Iris pigment epithelial cell (primary cell): ENCODE measurements around the gene ATP10A.

Source experiments
- DNase-seq: peaks from one replicate; pipeline ENCODE4 v3.0.0-alpha.2; 2011; ENCODE audit warnings: low read depth

ATP10A gene

DNA sequence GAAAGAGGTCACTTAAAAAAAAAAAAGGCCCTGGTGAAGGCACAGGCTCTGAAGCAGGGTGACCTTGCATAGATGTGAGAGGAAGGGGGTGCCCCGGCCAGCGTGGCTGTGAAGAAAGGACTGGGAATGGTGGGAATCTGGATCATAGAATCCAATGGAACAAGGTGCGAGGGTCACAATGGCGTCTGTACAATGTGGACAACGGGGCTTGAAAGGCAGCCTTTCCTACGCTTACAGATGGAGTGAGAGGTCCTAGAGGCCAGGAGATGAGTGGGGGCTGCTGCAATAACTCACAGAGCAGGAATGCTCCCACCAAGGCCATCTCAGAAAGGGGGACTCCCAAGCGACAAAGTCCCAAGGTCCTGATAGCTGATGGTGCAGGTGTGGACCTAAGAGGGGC, 162.2 kb downstream of the ATP10A start:
- no peak for DNase-seq

DNA sequence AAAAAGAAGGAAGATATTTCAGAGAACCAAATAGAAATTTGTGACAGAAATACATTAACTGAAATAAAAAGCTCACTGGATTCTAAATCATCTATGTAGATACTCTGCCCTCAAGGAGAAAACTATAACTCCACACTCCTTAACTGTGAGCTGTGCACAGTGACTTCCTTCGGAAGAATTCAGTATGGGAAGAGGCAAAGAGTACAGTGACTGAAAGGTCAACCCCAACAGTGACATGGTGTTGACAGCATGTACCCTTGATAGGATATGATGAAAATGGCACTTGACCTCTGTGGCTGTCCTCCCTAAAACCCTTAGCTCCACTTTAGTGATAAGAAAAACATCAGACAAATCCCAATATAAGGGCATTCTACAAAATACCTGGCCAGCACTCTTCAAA, 165.5 kb downstream of the ATP10A start:
- no peak for DNase-seq

DNA sequence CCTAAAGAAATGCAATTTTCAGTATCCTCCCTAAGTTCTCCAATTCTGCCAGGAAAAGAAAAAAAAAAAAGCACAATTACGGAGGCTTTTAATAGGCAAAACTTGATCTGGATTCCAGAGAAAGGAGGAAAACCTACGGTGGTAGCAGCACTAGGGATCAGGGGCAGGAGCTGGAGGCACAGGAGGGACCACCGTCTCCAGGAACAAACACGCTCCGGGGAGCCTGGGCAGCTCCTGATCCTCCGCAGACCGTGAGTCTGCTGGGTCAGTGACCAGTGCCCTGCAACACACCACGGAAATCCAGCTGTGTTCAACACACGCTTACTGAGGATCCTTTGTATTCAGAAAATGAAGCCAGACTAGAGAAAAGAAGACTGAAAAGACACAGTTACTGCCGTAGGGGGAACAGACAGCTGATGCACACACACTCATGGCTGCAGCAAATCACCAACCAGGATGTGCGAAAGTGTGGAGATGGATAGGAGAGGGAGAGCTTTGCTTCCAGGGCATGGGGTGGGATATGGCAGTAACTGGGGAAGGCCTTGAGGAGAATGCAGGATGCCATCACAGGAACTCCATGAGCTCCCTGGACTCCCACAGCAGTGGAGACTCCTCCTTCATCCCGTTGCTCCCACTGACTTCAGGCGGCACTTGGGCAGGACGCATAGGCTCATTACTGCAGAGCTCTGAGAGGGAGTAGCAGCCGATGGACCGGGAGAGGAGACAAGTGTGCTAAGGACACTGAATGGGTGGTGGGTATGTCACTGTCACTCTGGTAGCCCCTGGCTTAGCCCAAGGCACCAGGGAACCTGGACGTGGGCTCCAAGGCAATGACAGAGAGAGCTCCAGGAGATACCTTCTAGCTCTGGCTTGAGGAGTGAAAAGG, 167.0 kb downstream of the ATP10A start:
- DNase-seq: no peak

DNA sequence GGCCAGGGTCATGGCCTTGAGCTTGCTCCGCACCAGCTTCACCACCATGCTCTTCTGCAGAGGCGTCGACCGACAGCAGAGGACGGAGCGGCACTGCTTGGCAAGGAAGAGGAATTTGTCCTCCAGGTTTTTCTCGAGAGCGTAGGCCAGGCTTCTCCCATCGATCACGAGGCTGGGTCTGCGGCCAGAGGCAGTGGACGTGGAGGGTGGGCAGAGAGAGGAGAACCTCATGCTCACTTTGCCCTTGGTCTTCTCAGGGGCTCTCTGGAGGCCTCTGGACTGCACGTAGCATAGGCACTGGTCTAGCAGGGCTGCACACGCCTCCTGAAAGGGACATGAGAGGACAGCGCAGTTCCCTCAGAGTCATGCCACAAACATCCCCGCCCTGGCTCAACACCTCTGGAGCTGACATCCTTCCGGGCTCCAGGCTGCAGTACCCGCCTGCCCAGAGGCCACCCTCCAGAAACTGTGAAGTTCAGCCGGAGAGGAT, 168.3 kb downstream of the ATP10A start:
- DNase-seq: no peak

DNA sequence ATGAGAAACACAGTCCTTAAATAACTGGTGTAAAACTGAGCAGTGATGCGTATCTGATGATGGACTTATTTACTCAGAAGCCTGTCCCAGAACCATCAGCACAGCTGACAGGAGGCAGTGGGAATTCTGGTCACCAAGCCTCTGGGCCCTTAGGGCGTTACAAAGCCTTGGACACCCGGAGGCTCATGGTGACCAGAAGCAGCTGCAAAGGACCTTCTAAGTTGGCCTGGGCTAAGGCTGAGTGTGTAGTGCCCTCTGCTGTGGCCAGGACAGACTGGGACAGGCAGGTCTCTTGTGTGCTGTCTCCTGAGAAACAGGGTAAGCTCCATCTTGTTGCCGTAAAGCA, 168.9 kb downstream of the ATP10A start:
- no peak for DNase-seq

DNA sequence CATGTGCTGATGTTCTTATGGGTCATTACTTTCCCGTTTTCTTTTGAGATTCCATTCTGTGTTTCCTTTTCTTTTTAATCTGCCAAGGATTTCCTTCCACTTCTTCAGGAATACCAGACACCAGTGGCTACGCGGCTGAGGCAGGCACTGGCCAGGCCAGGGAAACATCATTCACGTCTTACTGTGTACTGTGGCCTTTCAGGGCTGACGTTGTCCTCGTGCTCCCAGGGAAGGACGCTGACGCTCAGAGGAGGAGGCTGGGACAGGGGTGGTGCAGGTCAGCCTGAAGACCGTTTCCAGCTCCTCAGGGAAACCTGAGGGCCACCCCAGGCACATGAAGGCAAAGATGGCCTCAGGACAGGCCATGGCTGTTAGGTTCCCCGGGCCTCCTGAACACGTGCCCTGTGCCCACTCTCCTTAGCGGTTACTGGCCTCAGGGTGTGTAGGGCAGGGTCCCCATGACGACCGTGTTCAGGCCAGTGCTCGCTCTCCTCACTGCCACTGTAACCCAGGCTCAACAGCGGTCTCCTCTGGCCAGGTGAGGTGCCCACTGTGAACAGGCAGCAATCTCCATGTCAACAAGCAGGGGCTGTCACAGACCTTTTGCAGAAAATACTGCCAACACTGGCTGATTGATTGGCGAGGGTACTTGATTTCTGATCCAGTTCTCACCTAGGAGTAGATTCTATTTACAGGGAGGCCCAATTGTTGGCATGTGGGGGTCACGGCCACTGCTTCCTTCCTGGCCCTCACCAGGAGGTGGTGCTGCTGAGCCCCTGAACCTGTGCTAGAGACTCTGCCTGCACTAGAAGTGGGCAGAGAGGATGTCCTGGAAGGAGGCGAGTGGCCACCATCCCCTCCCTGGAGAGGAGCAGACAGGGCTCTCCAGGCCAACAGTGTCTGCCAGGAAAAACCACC, 169.5 kb downstream of the ATP10A start:
- no peak for DNase-seq

DNA sequence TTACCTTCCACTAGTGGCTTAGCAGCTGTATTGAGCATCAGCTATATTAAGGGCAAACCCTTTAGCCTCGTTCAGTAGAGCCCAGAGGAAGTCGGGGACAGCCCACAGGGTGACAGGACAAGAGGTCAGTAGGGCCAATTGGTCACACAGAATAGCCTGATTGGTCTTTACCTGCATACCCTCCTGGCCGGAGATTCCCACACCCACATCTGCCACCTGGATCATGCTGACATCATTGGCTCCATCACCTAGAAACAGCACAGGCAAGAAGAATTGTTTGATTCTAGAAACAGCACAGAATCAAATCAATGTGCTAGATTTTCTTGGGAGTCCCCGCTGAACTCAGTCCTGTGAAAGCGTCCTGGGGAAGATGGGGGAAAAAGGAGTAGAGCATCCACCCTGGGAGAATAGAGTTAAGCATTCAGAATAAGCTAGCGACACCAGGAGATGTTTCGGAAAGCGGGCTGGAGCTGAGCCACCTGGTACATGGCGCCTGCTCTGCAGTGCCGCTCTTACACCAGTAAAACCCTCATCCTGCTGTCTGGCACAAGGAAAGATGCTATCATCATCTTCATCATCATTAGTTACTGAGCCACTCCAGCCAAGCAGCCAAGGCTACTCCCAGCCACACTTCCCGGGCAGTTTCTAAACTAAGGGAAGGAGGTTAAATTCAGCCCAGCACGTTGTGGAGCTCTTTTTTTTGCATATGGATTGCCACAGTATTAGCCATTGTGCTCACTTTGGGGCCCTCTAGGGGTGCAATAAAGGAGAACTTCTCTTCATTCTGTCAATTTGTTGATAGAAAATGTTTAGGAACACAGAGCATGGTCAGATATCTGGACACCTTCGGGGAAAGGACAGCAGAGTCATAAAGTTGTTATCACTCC, 171.3 kb downstream of the ATP10A start:
- DNase-seq: no peak

DNA sequence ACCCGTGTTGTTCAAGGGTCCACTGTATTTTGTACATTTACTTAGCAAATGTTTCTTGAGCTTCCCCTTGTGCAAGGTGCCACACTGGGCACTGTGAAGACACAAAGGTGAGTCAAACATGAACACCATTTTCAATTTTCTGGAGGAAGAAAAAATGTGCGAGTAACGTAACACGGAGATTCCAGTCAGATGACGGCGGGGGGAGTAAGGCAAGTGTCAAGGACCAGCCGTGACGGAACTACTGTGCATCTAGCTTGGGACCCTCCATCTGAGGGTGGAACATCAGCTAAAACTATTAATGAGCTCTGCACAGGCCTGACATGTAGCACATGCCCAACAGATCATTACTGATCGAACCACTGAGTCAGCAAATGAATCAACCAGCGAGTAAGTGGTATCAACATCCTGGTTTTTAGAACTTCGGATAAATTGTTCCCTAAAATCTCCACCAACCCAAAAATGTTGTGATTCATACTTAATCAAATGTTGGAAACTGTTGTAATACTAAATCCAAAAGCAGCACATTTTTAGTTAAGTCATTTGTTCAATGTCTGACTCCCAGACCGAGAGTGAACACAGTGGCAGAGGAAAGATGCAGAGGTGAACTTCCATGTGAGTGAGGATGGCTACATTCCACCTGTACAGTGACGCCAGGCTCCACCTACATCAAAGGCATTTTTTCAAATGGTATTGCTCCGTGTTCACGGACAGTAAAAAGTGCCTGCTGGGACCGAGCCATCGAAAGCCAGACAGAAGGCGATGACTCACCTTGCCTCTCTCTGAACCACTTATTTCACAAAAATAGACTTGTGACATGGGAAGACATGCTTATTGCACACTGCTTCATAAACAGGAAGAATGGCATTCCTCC, 172.2 kb downstream of the ATP10A start:
- peak; percentile 31 for DNase-seq

DNA sequence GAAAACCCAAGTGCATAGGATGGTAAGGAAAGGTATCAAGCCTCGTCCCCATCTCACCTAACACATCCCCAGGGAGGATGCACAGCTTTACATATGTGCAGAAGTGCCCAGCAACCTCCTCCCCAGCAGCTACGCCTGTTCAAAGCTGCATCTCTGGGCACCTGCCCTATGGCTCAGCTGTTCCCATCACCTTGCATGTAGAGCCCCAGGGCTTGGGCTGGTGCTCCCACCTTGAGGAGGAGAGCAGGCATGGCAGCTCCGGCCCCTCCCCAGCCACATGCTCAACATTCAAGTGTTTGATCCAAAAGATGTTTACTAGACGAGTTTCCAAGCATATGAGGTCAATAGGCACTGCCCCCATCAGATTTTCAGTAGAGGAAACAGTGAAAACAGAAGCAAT, 173.5 kb downstream of the ATP10A start:
- no peak for DNase-seq

DNA sequence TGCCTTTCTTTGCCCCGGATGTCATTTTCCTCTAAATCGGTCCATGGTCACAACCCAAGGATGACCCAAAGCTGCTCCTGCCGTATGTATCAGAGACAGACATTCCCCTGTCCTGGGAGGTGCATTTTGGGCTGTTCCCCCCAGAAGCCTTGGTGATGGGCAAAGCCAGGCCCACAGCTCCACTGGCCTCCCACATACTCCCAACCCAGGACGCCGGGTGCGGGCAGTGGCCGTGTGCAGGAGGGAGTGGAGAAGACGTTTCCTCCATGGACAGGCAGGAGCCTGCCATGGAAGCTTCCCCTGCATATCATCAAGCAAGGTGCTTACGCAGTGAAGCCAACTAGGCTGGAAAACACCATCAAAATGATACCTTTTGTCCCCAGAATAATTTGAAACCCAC, 175.0 kb downstream of the ATP10A start:
- DNase-seq: no peak

DNA sequence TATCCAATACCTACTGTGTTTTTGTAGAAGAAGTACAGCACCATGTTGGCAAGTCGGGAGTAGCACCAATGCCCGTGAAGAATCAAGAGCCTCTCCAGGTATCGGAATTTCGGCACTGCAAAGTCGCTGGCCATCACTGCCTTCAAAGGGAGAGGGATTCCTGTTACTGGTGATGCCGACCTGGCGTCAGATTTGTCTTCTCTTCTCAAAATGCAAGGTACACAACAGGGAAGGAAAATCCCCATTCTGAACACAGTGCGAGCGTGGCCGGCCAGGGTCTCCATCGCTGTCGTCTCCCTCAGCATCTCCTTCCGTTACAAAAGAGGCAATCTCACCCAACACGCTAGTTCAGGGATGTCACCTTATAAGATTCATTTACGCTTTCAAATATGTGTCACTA, 175.4 kb downstream of the ATP10A start:
- DNase-seq: no peak

DNA sequence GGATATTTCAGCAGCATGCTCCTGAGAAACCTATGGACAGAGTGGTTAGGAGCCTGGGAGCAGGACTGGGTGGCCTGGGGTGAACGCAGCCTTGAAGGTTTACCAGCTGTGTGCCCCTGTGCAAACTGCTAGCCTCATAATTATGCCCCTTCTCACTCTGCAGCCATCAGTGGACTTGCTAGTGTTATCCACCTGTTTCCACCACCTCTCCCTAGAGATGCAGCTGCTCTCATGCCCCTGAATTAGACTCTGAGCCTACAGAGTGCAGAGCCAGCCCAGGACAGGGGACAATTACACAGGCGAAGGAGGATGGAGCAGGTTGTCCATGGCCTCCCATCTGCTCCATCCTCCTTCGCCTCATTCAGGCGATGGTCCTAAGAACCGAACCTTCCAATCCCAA, 175.9 kb downstream of the ATP10A start:
- no peak for DNase-seq

DNA sequence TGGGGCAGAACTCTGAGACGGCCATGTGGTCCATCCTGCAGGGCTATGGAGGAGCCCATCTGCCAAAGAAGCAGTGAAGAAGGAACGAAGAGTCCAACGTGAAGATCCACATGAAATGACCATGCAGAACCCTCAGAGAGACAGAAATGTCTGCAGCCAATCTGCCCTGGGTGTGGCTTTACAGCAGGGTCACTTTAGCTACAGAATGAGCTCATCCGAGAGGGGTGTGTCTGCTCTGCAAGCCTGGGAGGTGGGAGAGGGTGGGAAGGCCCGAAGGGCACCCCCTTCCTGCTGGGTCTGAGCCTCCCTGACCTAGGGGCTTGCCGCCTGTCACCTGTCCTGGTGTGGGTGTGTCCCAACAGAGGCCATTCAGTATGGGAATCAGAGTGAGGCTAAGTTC, 176.3 kb downstream of the ATP10A start:
- no peak for DNase-seq

DNA sequence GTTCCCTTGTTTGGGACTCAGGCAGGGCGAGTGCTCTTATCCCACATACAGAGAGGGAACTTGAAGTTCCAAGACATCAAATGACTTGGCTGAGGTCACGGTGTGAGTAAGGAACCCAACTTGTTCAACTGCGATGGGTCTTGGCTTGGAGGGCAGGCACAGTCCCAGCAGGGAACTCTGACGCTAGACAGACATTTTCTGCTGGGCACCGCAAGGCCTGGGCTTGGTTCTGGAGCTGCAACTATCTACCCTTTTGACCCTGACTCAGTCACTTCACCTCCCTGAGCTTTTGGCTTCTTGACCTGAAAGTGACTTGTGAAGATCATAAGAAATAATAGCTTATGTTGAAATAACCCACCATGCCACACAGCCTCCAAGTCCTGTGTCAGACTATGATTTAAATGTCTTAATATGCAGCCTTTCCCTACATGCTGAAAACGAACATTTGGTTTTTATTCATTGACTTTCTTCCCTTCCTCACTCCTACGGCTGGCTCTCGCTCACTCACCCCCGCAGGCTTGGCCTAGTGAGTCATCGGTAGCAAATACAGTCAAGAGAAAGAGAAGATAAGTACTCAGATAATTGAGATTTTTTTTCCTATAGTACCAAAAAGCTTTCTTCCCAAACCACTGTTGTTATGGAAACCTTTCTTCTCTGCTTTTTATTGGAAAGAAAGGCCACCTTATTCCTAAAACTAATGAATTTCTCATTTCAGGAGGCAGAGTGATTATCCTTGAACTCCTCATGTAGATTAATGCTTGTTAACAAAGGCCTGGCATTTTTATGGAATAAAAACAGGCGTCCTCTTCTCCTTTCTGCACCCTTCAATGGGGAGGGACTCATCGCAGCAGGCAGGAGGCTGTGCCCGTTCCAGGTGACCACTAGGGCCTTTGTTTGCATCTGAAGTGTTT, 178.4 kb downstream of the ATP10A start:
- peak; percentile 37 for DNase-seq

DNA sequence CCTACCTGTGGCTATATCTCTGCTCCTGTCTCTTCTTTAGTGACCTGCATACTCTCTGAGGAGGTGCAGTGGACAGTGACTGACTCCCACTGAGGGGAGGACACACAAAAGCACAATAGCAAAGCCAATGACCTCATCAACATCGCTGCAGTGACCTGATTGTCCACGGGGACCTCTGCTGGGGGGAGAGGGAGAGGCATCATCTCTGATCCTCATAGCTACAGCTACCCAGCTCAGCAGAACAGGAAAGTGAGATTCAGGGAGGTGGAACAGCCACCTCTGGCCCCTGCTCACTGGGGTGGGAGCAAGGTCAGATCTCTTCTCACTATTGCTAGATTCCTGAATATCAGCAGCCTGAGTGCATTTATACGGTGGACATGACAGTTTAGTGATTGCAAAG, 179.2 kb downstream of the ATP10A start:
- DNase-seq: no peak

DNA sequence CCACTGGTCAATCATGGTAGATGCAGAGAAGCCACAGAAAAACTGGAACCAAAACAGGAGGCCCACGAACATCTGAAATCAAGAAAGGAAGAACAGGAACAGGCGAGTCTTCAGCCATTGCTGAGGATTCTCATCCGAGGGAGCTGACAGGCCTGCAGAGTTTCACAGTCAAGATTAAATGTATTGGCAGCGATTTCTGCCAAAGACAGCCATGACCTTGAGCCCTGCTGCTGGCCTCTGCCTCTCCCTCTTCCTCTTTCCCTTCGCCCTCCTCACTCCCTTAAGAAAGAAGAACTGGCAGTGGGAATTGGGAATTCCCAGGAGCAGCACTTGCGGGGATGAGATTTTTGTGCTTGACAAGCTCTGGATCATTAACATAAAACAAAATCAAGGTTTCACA, 179.7 kb downstream of the ATP10A start:
- DNase-seq: no peak

DNA sequence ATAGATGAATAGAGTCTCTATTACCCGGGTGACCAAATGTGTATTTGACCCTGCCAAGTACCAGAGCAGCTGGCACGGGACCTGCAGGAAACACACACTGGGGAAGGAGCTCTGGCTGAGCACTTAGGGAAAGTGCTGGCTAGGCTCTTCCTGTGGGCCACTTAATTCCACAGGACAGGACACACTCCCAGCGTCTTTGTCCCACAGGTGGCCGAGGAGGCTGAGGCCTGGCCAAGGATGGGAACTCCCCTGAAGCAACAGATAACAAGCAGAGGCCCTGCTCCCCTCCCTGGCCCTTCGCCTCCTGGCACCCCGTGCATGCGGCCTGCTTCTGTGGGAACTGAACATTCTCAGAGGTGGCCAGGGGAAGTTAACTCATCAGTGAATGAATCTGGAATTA, 180.8 kb downstream of the ATP10A start:
- no peak for DNase-seq

DNA sequence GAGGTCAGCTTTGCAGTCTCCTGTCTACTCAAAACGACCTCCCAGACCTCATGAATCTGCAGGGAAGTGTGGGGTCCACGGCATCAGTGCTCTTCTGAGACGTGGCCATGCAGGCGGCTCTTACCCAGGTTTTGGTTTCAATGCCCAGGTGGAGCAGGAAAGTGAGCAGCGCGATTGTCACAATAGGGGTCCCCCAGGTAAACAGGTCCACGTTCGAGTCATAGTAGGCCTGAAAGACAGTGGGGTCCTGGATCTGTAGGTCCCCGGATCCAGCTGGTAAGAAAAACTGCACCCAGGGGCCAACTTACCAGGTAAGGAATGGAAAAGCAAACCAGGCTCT, 182.5 kb downstream of the ATP10A start:
- DNase-seq: no peak

DNA sequence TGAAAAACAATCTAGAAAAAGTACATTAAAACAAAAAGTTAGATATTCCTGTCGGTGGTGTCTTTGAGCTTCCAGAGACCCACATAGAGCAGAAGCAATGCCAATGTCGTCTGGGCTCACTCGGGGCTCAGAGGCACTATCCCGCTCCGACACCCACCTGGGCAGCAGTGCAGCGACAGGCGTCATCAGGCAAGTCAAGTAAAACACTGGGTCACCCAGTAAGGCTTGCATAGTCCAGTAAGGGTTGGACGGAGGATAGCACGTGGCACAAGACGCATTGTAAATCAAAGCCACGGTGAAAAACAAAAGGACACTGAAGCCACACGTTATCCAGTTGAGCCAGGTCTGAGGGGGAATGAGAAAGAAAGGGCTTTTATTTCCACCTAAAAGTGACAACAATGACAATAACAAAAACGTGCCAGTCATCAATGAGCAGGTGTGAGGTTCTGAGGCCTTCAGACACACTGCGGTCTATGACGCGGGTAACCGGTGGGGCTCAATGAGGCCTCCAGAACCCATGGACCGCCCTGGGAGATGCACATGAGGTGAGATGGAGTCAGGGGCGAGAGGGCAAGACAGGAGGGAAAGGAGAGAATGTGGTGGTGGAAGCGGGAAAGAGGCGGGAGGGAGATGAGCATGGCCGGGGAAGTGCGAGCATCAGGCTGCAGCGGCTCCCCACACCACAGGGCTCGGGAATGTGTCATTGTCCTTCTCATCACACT, 183.0 kb downstream of the ATP10A start:
- DNase-seq: no peak
